Cortex of kidney (tissue), 1 donor: ENCODE data around the gene ECEL1.
"Not testable (repeated sequence)": the region's sequence is repeated elsewhere in the genome, so short reads cannot be mapped to it uniquely, and the experiment has no call there.

ENCODE experiments used
- DNase-seq: peaks from one replicate; lab custom pipeline; 2025; lab: John Stamatoyannopoulos, UW

Gene ECEL1

GRCh38 chr2:232441147-232441651, 46.4 kb downstream of the ECEL1 start:
- no peak for DNase-seq

GRCh38 chr2:232440220-232441018, 47.2 kb downstream of the ECEL1 start:
- DNase-seq: not testable (repeated sequence)

GRCh38 chr2:232439758-232440135, 47.9 kb downstream of the ECEL1 start:
- no peak for DNase-seq

- DNase-seq: no peak
Measured at GRCh38 chr2:232438951-232439757, 48.5 kb downstream of the ECEL1 start.

GRCh38 chr2:232438091-232438490, 49.5 kb downstream of the ECEL1 start:
- no peak for DNase-seq

- no peak for DNase-seq
Measured at GRCh38 chr2:232437195-232437571, 50.5 kb downstream of the ECEL1 start.

- DNase-seq: no peak
Measured at GRCh38 chr2:232436381-232437194, 51.0 kb downstream of the ECEL1 start.

- DNase-seq: no peak
Measured at GRCh38 chr2:232435805-232436204, 51.8 kb downstream of the ECEL1 start.

- no peak for DNase-seq
Measured at GRCh38 chr2:232435375-232435648, 52.3 kb downstream of the ECEL1 start.

GRCh38 chr2:232434563-232435374, 52.9 kb downstream of the ECEL1 start:
- DNase-seq: no peak

- DNase-seq: no peak
Measured at GRCh38 chr2:232434091-232434490, 53.5 kb downstream of the ECEL1 start.

GRCh38 chr2:232433622-232434021, 54.0 kb downstream of the ECEL1 start:
- not testable (repeated sequence) for DNase-seq

- DNase-seq: no peak
Measured at GRCh38 chr2:232432598-232433184, 54.9 kb downstream of the ECEL1 start.

GRCh38 chr2:232431705-232432590, 55.7 kb downstream of the ECEL1 start:
- no peak for DNase-seq
